Medulla oblongata (tissue), 1 donor: ENCODE results near the gene IGSF6.
"Not testable (repeated sequence)": the region's sequence is repeated elsewhere in the genome, so short reads cannot be mapped to it uniquely, and the experiment has no call there.

ENCODE experiments used
- DNase-seq: peaks from one replicate; pipeline ENCODE4 v3.0.0-alpha.2; 2015; ENCODE audit errors: extremely low spot score

IGSF6 gene

DNA sequence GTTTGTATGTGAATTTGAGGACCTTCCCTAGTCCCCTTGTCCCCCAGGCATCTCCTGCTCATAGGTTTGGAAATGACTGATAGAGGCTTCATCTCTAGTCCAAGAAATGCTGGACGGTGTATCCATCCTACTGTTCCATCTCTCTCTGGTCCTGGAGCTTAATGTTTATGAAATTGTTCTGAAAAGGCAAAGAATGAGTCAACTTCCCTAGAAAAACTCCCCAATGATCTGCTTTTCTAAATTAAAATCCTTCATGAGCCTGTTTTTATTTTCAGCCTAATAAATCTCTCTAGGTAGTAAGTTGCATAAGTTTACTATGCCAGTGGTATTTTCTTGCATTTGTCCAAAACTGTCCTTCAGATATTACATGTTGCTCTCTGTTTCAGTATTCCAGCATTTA lies 2.1 kb upstream of the IGSF6 start:
- no peak for DNase-seq

DNA sequence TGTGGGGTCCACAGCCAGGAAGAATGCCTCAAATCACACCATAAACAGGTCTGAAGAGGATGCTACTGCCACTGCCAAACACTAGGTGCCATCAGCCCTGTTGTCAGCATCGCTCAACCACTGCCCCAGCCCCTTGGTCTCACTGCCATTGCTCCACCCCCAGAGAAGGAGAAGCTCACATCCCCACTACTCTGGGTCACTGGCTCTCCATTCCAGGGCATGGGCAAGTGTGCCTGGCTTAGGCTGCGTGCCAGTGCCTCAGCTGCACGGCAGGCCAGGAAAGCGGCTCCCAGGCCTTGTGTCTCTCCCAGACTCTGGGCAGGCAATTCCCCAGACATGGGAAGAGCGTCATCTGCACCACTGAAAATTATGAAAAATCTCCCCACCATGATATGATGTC lies 1.2 kb upstream of the IGSF6 start:
- DNase-seq, result no peak

DNA sequence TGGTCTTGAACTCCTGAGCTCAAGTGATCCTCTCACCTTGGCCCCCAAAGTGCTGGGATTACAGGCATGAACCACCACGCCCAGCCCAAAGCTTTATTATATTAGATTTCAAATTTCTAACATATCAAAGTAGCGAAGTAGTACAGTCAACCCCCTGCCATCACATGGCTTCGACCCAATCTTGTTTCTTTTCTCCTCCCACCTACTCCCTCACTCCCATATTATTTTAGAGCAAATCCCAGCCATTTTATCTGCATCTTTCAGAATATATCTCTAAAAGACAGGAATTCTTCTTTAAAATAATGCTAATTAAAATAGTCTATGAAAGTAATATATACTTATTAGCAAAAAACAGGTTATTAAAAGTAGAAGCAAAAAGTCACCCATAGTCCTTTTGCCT lies 893 bp downstream of the IGSF6 start:
- DNase-seq, result no peak

DNA sequence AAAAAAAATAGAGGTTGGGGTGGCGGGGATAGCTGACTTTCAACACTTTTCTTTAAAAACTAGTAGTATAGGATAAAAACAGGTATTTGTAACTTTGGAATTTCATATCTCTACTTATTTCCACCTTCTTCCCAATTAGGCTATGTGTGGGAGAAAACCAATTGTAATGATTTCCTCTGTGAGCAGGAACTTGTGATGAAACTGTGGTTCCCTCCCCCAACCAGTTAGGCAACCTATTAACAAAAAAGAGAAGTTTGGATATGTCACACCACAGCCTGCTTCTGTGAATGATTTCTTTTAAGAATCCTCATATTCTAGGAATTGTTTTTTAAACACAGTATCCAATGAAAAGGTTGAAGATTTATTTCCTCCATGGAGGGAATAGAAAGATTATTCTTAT lies 1.9 kb downstream of the IGSF6 start:
- peak; percentile 78 for DNase-seq

DNA sequence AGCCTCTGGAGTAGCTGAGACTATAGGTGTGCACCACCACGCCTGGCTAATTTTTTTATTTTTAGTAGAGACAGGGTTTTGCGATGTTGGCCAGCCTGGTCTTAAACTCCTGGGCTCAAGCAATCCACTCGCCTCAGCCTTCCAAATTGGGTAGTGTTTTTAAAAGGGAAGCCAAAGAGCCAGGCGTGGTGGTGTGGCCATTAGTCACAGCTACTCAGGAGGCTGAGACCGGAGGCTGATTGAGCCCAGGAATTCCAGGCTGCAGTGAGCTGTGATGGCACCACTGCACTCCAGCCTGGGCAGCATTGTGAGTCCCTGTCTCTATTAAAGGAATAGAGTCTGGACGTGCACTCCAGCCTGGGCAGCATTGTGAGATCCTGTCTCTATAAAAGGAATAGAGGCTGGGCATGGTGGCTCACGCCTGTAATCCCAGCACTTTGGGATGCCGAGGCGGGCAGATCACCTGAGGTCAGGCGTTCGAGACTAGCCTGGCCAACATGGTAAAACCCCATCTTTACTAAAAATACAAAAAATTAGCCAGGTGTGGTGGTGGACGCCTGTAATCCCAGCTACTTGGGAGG lies 2.5 kb downstream of the IGSF6 start:
- not testable (repeated sequence) for DNase-seq

DNA sequence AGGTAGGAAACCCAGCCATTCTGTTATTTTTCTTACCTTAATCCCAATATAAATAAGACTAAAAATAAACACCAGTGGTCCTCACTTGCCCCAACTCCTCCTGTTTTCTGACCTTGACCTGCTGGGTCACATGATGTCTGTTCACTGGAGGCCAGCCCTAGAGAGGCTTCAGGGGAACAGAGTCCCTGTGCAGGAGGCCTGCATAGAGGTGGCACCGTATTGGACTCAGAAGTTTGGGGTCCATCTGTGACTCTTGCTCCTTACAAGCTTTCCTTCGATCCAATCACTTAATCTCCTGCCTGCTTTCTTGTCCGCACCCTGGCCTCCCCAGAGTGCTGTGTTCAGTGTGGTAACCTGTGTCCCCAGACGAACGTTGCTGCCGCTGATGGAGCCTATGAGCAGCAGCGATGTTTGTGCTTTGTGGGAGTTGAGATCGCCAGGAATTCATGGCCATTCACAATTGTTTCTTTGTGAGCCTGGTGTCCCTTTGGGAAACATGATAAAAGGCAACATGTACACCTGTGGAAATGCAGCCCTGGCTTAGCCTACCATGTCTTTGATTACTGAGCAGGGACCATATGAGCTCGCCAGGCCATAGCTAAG lies 4.7 kb downstream of the IGSF6 start:
- no peak for DNase-seq

DNA sequence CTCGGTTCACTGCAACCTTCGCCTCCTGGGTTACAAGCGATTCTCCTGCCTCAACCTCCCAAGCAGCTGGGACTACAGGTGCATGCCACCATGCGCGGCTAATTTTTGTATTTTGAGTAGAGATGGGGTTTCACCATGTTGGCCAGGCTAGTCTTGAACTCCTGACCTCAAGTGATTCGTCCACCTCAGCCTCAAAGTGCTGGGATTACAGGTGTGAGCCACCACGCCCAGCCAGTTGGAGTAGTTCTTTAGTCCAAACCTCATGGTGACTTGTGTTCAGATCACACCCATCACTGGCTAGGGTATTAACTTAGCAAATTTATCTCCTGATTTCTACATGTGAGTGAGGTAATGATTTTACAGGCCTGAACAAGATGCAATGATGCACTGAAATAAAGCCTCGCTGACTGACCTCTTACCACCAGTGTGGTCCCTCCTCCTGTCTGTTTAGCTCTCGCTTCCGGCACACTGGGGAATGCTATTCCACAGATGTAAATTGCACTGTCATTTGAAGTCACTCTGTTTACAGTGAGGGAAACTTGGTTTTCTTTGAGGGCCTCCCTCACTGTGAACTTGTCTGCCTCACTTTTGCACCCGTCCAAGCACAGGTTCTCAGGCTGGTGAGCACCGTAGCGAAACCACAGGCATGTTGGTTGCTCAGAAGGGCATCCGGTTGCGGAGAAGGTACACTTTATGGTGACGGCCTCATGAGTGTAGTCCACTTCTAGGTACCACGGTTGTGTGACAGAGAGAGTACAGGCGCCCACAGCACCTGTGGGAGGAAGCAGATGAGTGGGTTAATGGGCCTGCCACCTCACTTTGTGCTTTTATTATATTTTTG lies 5.5 kb downstream of the IGSF6 start:
- DNase-seq, result no peak

DNA sequence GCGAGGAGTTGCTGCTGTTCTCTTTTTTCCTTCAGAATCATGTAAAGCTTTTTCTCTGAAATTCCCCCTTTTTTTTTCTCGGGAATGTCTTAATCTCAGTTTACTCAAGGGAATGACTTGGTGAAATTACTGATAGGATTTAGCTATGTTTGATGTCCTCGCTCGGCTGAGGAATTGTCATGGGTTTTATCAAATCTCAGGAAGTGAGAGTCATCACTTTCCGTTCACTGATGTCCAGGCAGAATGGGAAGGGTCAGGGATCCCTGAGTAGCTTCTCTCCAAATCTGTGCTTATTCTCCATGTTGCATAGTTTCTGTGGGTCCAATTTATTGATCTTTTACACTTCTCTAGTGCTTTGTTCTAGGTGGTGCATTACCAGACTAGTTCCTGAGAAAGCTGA lies 6.3 kb downstream of the IGSF6 start:
- DNase-seq, result no peak

DNA sequence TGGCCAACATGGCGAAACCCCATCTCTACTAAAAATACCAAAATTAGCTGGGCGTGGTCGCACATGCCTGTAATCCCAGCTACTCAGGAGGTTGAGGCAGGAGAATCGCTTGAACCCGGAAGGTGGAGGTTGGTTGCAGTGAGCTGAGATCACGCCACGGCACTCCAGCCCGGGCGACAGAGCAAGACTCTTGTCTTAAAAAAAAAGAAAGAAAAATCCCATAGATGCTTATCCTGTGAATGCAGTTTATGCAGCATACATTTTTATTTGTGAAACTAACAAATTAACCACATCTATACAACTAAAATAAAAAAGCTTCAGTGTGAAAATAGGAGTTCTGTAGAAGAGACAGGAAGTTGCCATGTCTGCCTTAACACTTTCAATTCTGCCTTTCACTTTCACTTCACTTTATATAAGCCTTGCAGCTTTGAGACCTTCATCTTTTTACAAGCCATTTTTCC lies 7.1 kb downstream of the IGSF6 start:
- DNase-seq, result peak; percentile 73

DNA sequence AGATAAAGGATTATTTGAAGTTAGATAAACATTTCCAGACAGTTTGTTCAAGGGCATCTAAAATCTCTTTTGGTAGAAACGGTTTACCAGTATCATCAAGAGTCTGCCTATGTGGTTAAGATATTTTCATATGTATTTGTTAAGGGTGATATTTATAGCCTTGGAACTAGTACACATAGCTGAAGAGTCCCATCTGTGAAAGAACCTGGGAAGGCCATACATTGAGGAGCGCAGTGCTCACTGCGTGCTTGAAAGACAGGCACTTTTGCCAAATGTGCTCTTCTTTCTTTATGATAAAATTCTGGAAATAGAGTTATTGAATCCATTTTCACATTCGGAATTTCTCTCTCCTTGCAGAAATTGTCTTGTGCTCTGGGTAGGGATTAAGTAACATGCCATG lies 7.7 kb downstream of the IGSF6 start:
- no peak for DNase-seq

DNA sequence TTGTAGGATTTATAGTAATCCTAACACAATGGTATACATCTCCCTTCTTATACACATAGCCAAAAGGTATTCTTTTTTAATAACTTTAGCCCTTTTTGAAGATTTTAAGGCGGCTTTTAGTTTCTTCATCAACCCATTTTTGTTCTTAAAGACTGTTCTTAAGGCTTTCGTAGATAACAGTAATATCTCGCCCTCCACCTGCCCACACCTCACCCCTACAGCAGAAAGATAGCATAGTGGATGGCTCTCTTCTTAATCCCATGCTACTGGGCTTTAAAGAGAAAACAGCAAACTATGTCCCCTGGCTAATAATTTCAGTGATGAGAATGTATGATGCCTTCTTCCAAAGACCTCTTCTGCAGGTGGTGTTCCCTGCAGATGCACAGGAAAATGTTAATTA lies 8.6 kb downstream of the IGSF6 start:
- no peak for DNase-seq

DNA sequence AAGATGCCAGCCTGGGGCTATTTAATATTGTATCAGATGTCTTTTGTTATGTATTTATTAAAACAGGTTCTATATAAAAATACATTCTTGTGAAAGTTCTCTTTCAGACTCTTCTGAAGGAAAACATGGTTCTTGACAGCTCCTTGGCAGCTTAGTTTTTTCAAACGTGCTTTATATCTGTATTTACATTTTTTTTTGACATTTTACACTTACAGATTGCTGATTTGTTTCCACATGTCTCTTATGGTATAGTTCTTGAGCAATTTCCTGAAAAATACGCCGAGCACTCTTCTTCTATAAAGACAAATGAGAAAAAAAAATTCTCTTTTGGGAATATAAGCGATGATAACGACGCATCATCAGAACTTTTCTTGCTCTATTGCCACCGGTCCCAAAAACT lies 9.5 kb downstream of the IGSF6 start:
- no peak for DNase-seq

DNA sequence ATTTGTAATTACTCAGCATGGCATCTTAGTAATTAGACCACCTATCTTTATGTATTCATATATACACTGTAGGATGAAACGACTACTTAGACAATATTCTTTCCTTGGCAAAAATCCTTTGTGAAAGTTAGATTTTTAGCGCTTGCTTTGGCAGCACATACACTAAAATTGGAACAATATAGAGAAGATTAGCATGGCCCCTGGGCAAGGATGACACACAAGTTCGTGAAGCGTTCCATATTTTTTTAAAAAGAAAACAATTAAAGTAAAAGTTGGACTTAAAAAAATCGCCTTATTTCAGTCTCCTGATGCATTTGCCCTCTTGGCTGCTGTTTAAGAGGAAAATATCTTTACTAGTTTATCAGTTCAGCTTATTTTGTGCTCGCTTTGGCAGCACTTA lies 10.5 kb downstream of the IGSF6 start:
- no peak for DNase-seq

DNA sequence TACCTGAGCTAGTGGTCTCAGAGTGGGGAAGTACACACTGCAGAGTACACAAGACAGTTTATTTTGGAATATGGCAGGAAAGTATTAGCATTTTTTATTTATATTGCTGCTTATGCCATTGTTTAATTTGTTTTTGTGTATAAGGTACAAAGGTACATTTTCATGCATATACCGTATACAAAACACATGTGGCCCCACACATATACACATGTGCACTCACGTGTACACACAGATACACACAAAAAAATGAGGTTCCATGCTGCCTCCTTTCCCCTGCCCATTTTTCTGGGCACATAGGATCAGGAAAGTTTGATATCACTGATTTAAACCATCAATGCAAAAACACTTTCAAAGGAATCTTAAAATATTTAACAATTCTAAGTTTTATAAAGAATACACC lies 12.9 kb downstream of the IGSF6 start:
- no peak for DNase-seq

DNA sequence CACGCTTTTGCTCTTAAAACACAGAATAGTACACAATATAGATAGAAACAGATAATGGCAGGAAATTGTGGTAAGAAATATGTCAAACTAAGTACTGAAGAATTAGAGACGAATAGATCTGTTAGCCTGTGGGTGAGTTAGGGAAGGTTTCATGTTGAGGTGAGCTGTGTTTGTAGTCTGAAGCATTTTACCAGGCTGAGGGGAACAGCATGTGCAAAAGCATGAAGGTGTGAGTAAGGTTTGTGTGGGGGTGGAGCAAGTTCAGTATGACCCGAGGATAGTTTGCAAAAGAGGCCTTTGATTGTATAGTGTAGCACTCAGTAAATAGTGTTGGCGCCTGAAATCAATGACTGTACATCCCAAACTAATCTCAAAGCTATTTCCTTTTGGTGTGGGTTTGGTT lies 13.8 kb downstream of the IGSF6 start:
- no peak for DNase-seq

DNA sequence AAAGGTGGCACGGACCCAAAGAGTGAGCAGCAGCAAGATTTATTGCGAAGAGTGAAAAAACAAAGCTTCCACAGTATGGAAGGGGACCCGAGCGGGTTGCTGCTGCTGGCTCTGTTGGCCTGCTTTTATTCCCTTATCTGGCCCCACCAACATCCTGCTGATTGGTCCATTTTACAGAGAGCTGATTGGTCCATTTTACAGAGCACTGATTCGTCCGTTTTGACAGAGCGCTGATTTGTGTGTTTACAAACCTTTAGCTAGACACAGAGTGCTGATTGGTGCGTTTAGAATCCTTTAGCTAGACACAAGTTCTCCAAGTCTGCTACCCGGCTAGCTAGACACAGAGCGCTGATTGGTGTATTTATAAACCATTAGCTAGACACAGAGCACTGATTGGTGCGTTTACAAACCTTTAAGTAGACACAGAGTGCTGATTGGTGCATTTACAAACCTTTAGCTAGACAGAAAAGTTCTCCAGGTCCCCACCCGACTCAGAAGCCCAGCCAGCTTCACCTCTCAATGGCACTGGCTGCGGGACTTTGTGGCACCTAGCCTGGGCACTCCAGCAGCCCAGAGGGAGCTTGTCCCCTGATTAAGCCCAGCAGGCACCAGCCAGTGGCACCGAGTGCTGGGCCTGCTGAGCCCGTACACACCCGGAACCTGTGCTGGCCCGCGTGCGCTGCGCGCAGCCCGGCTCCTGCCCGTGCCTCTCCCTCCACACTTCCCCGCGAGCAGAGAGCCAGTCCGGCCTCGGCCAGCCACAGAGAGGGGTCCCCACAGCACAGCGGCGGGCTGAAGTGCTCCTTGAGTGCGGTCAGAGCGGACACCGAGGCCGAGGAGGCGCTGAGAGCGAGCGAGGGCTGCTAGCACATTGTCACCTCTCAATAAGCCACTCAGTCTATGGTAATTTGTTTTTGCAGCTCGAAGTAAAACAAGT lies 15.1 kb downstream of the IGSF6 start:
- DNase-seq, result no peak

DNA sequence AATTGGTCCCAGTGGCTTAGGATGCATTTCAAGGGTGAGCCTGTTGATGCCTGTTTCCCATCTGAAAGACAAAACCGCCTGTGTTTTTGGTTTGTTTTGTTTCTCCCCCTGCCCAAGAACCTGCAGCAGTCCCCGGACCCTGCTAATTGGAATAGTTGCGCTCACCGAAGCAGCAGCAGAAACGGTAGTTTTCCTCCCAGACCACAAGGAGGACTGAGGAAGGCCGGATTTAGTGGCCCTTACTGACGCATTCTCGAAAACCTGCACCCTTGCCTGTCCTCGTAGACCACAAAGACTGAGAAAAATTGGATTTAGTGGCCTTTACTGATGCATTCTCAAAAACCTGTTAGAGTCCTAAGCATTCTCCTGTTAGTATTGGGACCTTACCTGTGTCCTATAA lies 16.7 kb downstream of the IGSF6 start:
- DNase-seq, result not testable (repeated sequence)

DNA sequence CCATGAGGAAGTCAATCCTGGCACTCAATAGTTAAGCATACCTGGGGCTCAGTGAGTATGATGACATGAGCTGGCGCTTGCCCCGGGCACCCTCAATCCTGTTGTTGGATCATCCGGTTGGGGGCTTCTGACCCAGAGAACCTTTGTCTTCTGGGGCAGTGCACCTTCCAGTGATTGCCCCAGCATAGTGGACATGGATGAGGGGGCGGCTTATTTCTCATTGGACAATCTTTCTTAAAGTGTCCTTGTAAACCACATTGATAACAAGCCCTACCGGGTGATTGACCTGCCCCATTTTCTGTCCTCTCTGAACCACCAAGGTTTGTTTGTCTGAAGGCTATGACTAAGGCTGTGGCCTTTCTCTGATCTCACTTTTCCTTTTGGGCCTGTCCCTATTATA lies 18.2 kb downstream of the IGSF6 start:
- no peak for DNase-seq

DNA sequence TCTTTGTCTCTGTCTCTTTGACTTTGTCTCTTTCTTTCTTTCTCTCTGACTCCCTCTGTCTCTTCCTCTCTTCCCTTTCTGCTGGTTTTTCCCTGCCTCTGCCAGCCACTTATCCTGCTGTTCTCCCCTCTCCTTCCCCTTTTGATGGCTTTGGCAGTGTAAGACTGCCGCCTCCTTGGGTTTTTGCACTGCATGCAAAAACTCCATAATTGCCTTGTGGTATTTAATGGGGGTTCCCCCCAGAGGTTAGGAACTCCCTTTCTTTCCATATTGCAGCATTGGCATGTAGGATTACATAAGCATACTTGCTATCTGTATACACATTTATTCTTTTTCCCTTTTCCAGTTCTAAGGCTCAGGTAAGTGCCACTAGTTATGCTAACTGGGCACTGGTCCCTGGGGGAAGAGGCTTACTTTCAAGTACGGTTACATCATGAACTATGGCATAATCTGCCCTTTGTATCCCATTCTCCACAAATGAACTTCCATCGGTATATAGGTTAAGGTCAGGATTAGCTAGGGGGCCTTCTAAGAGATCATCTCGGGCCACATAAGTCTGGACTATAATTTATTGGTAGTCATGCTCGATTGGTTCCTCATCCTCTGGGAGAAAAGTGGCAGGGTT lies 20.3 kb downstream of the IGSF6 start:
- not testable (repeated sequence) for DNase-seq

DNA sequence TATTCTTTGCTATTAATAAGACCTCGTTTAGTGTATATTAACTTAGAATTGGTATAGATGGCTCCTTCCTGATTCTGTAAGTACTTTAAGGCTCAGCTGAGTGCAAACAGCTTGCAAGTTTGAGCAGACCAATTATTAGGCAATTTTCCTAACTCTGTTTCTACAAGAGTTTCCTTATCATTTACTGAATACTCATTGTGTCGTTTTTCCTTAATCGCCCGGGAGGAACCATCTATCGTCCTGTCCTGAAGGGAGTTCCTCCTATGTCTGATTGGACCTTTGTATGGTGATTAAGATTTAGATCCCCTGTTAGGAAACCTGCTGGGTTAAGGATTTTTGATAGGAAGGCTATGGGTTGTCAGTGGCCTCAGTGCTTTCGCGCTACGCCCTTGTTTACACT lies 21.0 kb downstream of the IGSF6 start:
- not testable (repeated sequence) for DNase-seq

DNA sequence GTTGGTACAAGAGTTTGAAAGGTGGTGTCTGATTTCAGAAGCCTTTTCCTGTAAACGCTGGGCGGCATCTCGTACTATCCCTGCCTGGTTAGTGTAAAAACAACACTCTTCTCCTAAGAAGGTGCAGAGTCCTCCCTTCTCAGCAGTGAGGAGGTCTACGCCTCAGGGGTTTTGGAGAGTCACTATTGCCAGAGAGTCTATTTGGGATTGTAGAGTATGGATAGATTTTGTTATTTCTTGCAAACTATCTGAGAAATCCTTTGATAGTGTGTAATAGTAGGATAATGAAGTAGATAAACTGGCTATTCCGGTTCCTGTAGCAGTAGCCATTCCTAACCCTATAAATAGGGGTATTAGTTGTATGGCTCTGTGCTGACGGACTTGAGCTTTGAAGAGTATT lies 21.5 kb downstream of the IGSF6 start:
- not testable (repeated sequence) for DNase-seq
